ENCODE data around the gene PLS1.

DNA sequence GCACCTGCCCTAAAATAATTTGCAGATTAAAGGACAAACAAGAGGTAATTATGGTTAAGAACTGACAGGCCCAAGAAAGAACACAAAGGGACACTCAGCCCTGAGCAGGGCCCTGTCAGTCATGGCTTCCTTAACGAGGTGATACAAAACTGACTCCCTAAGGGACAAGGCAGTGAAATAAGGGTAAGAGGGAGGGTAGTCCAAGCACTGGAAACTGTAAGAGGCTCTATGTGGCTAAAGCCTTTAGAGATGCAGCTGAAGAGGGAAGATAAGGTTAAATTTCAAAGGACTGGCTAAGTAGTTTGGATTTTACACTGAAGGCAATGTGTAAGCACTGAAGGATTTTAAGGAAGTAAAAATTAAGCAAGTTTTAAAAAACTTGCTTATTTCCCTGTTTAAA is 21.5 kb upstream of the PLS1 start:
- TF ChIP-seq CTCF (IDR thresholded peaks at IDR 0.05; ENCODE audit: insufficient read depth, low read length) (no peak), POLR2AphosphoS5 (IDR thresholded peaks at IDR 0.05; ENCODE audit: low read depth) (no peak)
- TF ChIP-seq, protein P1, sequence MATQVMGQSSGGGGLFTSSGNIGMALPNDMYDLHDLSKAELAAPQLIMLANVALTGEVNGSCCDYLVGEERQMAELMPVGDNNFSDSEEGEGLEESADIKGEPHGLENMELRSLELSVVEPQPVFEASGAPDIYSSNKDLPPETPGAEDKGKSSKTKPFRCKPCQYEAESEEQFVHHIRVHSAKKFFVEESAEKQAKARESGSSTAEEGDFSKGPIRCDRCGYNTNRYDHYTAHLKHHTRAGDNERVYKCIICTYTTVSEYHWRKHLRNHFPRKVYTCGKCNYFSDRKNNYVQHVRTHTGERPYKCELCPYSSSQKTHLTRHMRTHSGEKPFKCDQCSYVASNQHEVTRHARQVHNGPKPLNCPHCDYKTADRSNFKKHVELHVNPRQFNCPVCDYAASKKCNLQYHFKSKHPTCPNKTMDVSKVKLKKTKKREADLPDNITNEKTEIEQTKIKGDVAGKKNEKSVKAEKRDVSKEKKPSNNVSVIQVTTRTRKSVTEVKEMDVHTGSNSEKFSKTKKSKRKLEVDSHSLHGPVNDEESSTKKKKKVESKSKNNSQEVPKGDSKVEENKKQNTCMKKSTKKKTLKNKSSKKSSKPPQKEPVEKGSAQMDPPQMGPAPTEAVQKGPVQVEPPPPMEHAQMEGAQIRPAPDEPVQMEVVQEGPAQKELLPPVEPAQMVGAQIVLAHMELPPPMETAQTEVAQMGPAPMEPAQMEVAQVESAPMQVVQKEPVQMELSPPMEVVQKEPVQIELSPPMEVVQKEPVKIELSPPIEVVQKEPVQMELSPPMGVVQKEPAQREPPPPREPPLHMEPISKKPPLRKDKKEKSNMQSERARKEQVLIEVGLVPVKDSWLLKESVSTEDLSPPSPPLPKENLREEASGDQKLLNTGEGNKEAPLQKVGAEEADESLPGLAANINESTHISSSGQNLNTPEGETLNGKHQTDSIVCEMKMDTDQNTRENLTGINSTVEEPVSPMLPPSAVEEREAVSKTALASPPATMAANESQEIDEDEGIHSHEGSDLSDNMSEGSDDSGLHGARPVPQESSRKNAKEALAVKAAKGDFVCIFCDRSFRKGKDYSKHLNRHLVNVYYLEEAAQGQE (IDR thresholded peaks at IDR 0.05; ENCODE audit: insufficient replicate concordance, low read depth) = no peak

Measured in HL-60 (cell line).